Endometrial microvascular endothelial cells (primary cell): ENCODE measurements around the gene RENBP. TPM values are rescaled to one million over a fixed set of nuclear protein-coding genes. Genes with fewer than 3 reads are reported as not detected.

Experiments
- in situ Hi-C: cut with HindIII; loops from 2 replicates; pipeline ENCODE4 v1.10.0; 2017; ENCODE audit warnings: low sequenced_read_pairs, low pct_unique_long_range_greater_than_20kb; ENCODE audit errors: inconsistent ontology term
- total RNA-seq: library from RNA; depleted of rRNA; stranded (reverse); fragments of >200 nt; gene quantifications from one replicate; pipeline ENCODE4 v1.2.3, GENCODE V29; 2015; ENCODE audit errors: inconsistent ontology term

The RENBP gene
- total RNA-seq, 1 donor from 2014 or later, result not detected

- in situ Hi-C loops, result no loop called here
Observed at GRCh38 chrX:153957224-153957623, 12.8 kb upstream of the RENBP start.

GRCh38 chrX:153956044-153956907 lies 11.8 kb upstream of the RENBP start:
- in situ Hi-C loops, result no loop called here

- in situ Hi-C loops, result no loop called here
Observed at GRCh38 chrX:153955228-153955732, 10.8 kb upstream of the RENBP start.

GRCh38 chrX:153954558-153955227 lies 10.2 kb upstream of the RENBP start:
- in situ Hi-C loops, result no loop called here

- in situ Hi-C loops, result no loop called here
Observed at GRCh38 chrX:153953892-153954557, 9.6 kb upstream of the RENBP start.

- in situ Hi-C loops, result no loop called here
Observed at GRCh38 chrX:153953342-153953830, 8.9 kb upstream of the RENBP start.

- in situ Hi-C loops, result no loop called here
Observed at GRCh38 chrX:153952373-153953026, 8.1 kb upstream of the RENBP start.

- in situ Hi-C loops, result no loop called here
Observed at GRCh38 chrX:153951683-153952372, 7.4 kb upstream of the RENBP start.

GRCh38 chrX:153950127-153950526 lies 5.7 kb upstream of the RENBP start:
- in situ Hi-C loops, result no loop called here

- in situ Hi-C loops, result no loop called here
Observed at GRCh38 chrX:153948847-153949805, 4.7 kb upstream of the RENBP start.

GRCh38 chrX:153948002-153948466 lies 3.6 kb upstream of the RENBP start:
- in situ Hi-C loops, result no loop called here

GRCh38 chrX:153947009-153947769 lies 2.7 kb upstream of the RENBP start:
- in situ Hi-C loops, result no loop called here

GRCh38 chrX:153945956-153946943 lies 1.8 kb upstream of the RENBP start:
- in situ Hi-C loops, result no loop called here

GRCh38 chrX:153944800-153945150 lies 332 bp upstream of the RENBP start:
- in situ Hi-C loops, result no loop called here
